Cardiac muscle cell (in vitro differentiated cells and primary cell): ENCODE results near the gene FABP2. TPM values are rescaled to one million over a fixed set of nuclear protein-coding genes. Genes with fewer than 3 reads are reported as not detected.
A peak's percentile ranks its signal among the peaks of the same experiment; 100 is the strongest.
"Not testable (repeated sequence)": the region's sequence is repeated elsewhere in the genome, so short reads cannot be mapped to it uniquely, and the experiment has no call there.

Source experiments
- DNase-seq, 2 donors: peaks; one replicate each; pipeline versions ENCODE4 v3.0.0 to v3.0.0-alpha.2; 2010 to 2017; ENCODE audit warnings: low read depth in 1 of 2, low spot score in 1 of 2
- H3K27ac ChIP-seq: fragments of 200-600 bp; sonication (generic); 2 replicates; pipeline ENCODE4 v1.5.1; 2016
- H3K27me3 ChIP-seq: fragments of 200-600 bp; sonication (generic); 2 replicates; pipeline ENCODE4 v1.6.0; 2016; ENCODE audit warnings: control low read depth
- H3K36me3 ChIP-seq: fragments of 200-600 bp; sonication (generic); 2 replicates; pipeline ENCODE4 v1.5.1; 2016; ENCODE audit warnings: control low read depth
- H3K4me1 ChIP-seq: fragments of 200-600 bp; sonication (generic); 2 replicates; pipeline ENCODE4 v1.8.1; 2017; ENCODE audit warnings: low read depth, mild to moderate bottlenecking, mixed run types
- H3K4me3 ChIP-seq: fragments of 200-600 bp; sonication (generic); 2 replicates; pipeline ENCODE4 v1.5.1; 2016; ENCODE audit warnings: mild to moderate bottlenecking
- H3K9me3 ChIP-seq: fragments of 200-600 bp; sonication (generic); 2 replicates; pipeline ENCODE4 v1.5.1; 2017; ENCODE audit warnings: low read depth, mild to moderate bottlenecking, control low read depth
- CTCF ChIP-seq: IDR thresholded peaks from 2 replicates; pipeline ENCODE4 v1.5.1; 2012; ENCODE audit warnings: low read depth, mild to moderate bottlenecking, low read length
- polyA plus RNA-seq: library from polyadenylated mRNA; unstranded; fragments of >200 nt; fragmentation: Nextera tagmentation; extraction: Ambion mirVana; gene quantifications from 2 replicates; pipeline ENCODE4 v1.2.1, GENCODE V29; 2016
- total RNA-seq: library from RNA; depleted of rRNA; stranded (reverse); fragments of >200 nt; gene quantifications from 2 replicates; pipeline ENCODE4 v1.2.3, GENCODE V29; 2016

The FABP2 gene
- total and polyA plus RNA-seq, 2 experiments from 2014 or later = 6.0 to 12.4 TPM

DNA sequence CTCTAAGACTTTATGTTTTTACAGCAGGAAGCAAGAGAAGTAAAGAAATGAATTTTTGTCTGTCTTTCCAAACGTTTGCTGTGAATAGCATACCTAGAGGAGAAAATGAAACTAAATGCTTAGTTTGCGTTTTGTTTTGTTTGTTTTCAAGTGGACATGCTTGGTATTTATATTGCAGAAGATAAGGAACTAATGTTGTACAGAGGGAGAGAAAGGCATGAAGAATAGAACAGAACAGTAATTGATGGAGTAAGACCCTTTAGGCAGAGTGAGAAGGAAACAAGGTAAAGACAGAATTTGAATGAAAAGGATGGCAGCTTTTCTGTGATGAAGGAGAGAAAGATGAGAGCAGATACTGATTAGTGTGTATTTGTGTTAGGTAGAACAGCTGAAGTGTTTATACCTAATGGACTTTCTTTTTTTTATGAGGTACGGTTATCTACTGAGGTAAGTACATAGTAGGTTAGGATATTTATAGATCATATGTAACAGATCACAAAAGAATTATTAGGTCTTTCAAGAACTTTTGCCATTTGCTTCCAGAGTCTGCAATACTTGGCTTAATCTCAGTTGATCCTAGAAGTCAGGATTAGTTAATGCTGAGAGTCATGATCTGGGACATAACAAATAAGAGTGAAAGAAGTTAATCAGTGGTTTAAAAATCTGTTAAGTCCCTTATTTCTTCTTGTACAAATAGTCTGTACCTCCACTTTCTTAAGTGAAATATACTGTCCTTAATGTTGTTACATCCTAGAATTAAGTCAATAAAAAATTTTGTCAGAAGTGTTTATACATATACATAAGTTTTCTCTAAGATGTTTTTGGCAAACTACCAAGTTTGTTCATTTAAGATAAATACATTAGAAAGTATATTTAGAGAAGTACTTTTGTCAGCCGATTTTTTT lies 36.8 kb downstream of the FABP2 start:
- H3K27ac ChIP-seq = peak overlapping the region; percentile 41
- no peak overlapping the region for H3K4me3 ChIP-seq
- TF ChIP-seq CTCF = no peak
- no peaks in the 10 kb centered on the region for H3K27me3 ChIP-seq
- peaks cover 3% of the 10 kb centered on the region for H3K36me3 ChIP-seq
- peaks cover 39% of the 10 kb centered on the region for H3K4me1 ChIP-seq
- no peaks in the 10 kb centered on the region for H3K9me3 ChIP-seq
- peak in 1 of 2 donors; percentile 36 for DNase-seq

- no peak for TF ChIP-seq CTCF
- DNase-seq = peak in 1 of 2 donors; percentile 27
- Histone ChIP-seq H3K36me3 (peaks cover 3% of the 10 kb centered on the region), H3K9me3 (no peaks in the 10 kb centered on the region), H3K4me3 (no peak overlapping the region), H3K4me1 (peaks cover 27% of the 10 kb centered on the region), H3K27ac (no peak overlapping the region), H3K27me3 (no peaks in the 10 kb centered on the region)
These were observed 40.5 kb downstream of the FABP2 start for GRCh38 chr4:119281393-119281792.

DNA sequence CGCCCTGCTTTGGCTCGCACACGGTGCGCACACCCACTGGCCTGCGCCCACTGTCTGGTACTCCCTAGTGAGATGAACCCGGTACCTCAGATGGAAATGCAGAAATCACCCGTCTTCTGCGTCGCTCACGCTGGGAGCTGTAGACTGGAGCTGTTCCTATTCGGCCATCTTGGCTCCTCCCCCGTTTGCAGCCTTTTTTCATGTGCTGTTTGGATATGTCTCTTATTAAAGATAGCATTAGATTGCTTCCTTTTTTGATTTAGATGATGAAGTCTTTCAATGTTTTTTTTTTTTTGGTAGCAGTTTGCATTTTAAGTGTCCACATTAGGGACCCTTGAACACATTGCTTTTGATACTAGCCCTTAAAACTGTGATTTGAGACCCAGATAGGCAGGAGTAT lies 42.0 kb downstream of the FABP2 start:
- not testable (repeated sequence) for H3K4me3 ChIP-seq, DNase-seq

GRCh38 chr4:119279541-119279940 lies 42.4 kb downstream of the FABP2 start:
- not testable (repeated sequence) for H3K4me3 ChIP-seq, H3K27ac ChIP-seq, H3K4me1 ChIP-seq, H3K9me3 ChIP-seq, H3K36me3 ChIP-seq, H3K27me3 ChIP-seq, DNase-seq

More for the DNA sequence above, 42.0 kb downstream of the FABP2 start:
- H3K36me3 ChIP-seq, H3K9me3 ChIP-seq, H3K27ac ChIP-seq, H3K27me3 ChIP-seq: not testable (repeated sequence)
- H3K4me1 ChIP-seq = peaks cover 12% of the 10 kb centered on the region

DNA sequence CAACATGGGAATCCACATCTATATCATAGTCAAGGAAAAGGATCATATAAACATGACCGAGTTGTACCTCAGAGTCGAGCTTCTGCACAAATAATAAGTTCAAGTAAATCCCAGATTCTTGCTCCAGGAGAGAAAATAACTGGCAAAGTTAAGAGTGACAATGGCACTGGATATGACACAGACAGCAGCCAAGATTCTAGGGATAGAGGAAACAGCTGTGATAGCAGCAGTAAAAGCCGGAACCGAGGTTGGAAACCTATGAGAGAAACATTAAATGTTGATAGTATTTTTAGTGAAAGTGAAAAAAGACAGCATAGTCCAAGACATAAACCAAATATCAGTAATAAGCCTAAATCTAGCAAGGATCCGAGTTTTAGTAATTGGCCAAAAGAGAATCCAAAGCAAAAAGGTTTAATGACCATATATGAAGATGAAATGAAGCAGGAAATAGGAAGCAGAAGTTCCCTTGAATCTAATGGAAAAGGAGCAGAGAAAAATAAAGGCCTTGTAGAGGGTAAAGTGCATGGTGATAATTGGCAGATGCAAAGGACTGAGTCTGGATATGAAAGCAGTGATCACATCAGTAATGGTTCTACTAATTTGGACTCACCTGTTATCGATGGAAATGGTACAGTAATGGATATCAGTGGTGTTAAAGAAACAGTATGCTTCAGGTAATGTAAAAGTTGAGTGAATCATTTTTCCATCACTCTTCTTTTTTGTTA lies 50.4 kb downstream of the FABP2 start:
- TF ChIP-seq CTCF = no peak
- Histone ChIP-seq H3K4me3 (no peak overlapping the region), H3K9me3 (no peaks in the 10 kb centered on the region), H3K4me1 (no peaks in the 10 kb centered on the region), H3K27me3 (no peaks in the 10 kb centered on the region), H3K27ac (no peak overlapping the region), H3K36me3 (peaks cover 50% of the 10 kb centered on the region)
- DNase-seq = no peak

GRCh38 chr4:119268466-119268865 lies 53.5 kb downstream of the FABP2 start:
- Histone ChIP-seq H3K27me3 (no peaks in the 10 kb centered on the region), H3K9me3 (no peaks in the 10 kb centered on the region), H3K4me3 (no peak overlapping the region), H3K36me3 (peaks cover 67% of the 10 kb centered on the region), H3K4me1 (no peaks in the 10 kb centered on the region), H3K27ac (no peak overlapping the region)
- no peak for DNase-seq
- no peak for TF ChIP-seq CTCF

Other genes starting within 250 kb of the FABP2 start
- 18.0 and 29.0 TPM in 2 replicates for gene MYOZ2, start 186.3 kb downstream of the FABP2 start, total RNA-seq
- gene MYOZ2, start 186.3 kb downstream of the FABP2 start, polyA plus RNA-seq = 45.1 and 54.0 TPM in 2 replicates
- gene USP53, start 109.4 kb downstream of the FABP2 start, total RNA-seq = 17.8 and 28.1 TPM in 2 replicates
- 14.1 and 21.8 TPM in 2 replicates for gene USP53, start 109.4 kb downstream of the FABP2 start, polyA plus RNA-seq